Duodenal mucosa (tissue), 2 donors: ENCODE results near the gene FEM1C.
"Not testable (repeated sequence)": the region's sequence is repeated elsewhere in the genome, so short reads cannot be mapped to it uniquely, and the experiment has no call there.

ENCODE experiments used
- H3K27ac ChIP-seq: one replicate; pipeline ENCODE4 v1.7.0; 2013; ENCODE audit warnings: low read depth, low read length
- H3K27me3 ChIP-seq, 2 donors: one replicate each; pipeline ENCODE4 v1.7.0; 2013; ENCODE audit warnings: low read length in 2 of 2, control low read depth in 1 of 2; ENCODE audit not compliant: insufficient read depth in 2 of 2, control insufficient read depth in 1 of 2
- H3K36me3 ChIP-seq, 2 donors: one replicate each; pipeline ENCODE4 v1.7.0; 2013; ENCODE audit warnings: low read length in 2 of 2, control low read depth in 1 of 2; ENCODE audit not compliant: insufficient read depth in 2 of 2, control insufficient read depth in 1 of 2
- H3K4me1 ChIP-seq, 2 donors: one replicate each; pipeline ENCODE4 v1.7.0; 2013; ENCODE audit warnings: low read length in 2 of 2, control low read depth in 1 of 2; ENCODE audit not compliant: insufficient read depth in 2 of 2, control insufficient read depth in 1 of 2
- H3K4me3 ChIP-seq, 2 donors: one replicate each; pipeline ENCODE4 v1.7.0; 2013; ENCODE audit warnings: low read length in 2 of 2, low read depth in 1 of 2
- H3K9ac ChIP-seq, 2 donors: one replicate each; pipeline ENCODE4 v1.7.0; 2013; ENCODE audit warnings: low read length in 2 of 2, low read depth in 1 of 2
- H3K9me3 ChIP-seq, 2 donors: one replicate each; pipeline ENCODE4 v1.7.0; 2013; ENCODE audit warnings: low read length in 2 of 2, control low read depth in 1 of 2; ENCODE audit not compliant: control insufficient read depth in 1 of 2

FEM1C gene

DNA sequence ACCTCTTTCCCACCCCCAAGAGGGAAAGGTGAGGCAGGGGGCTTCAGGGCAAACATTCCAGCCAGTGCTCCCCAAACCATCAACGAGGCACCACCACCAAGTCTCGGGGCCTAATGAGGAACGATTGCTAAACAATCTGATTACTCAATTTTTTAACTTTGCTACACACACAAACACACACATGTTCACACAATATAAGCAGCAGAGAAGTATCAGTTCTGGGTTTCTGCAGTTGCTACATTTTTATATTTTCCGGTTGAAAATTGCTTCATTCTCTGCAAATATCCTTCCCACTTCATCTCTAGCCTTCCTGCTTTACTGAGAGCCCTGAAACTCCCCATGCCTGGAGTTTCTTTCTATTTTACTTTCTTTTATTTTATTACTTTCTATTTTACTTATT lies 60.2 kb downstream of the FEM1C start:
- H3K9ac ChIP-seq: no peak overlapping the region
- no peak overlapping the region for H3K27ac ChIP-seq
- H3K9me3 ChIP-seq: no peaks in the 10 kb centered on the region
- no peaks in the 10 kb centered on the region for H3K36me3 ChIP-seq
- H3K4me1 ChIP-seq: no peaks in the 10 kb centered on the region
- H3K4me3 ChIP-seq: no peak overlapping the region
- H3K27me3 ChIP-seq: no peaks in the 10 kb centered on the region

DNA sequence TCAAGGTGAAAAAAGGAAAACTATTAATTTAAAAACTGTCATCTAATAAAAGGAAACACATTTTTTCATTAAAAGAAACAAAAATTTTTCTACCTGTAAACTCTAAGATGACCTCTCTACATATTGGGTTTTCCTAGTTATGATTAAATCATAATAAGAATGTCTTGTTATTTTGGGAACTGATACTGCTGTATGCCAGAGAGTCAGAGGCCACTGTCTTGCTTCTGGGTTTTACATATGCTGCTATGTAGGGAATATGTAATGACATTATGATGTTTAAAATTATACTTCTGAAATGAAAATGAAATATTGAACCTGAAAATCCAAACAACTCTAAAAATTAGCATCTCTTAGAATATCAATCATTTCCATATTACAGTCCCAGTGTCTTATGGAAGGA lies 63.7 kb downstream of the FEM1C start:
- Histone ChIP-seq H3K9me3 (no peaks in the 10 kb centered on the region), H3K9ac (no peak overlapping the region), H3K4me3 (no peak overlapping the region), H3K36me3 (no peaks in the 10 kb centered on the region), H3K4me1 (no peaks in the 10 kb centered on the region), H3K27me3 (no peaks in the 10 kb centered on the region), H3K27ac (no peak overlapping the region)

DNA sequence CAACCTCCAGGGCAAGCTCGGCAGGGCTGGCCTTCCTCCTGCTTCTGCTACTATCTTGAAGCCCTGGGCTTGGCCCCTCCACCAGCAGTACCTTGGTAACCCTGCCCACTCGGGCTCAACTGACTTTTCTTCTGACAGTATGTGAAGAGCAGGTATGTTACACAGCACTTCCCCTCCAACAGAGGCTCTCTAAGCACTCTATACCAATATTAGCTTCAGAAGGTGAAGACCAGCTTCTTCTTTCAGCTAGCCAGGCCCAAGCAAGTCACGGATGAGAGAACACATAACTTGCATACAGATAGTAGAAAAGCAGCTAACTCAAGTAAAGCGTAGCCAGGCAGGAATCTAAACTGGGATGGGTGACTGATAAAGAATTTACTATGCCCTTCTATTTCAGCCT lies 64.3 kb downstream of the FEM1C start:
- Histone ChIP-seq H3K4me1 (peaks cover 0 to 3% of the 10 kb centered on the region in 2 donors), H3K27ac (no peak overlapping the region), H3K4me3 (no peak overlapping the region), H3K27me3 (no peaks in the 10 kb centered on the region), H3K9ac (no peak overlapping the region), H3K9me3 (no peaks in the 10 kb centered on the region), H3K36me3 (no peaks in the 10 kb centered on the region)

DNA sequence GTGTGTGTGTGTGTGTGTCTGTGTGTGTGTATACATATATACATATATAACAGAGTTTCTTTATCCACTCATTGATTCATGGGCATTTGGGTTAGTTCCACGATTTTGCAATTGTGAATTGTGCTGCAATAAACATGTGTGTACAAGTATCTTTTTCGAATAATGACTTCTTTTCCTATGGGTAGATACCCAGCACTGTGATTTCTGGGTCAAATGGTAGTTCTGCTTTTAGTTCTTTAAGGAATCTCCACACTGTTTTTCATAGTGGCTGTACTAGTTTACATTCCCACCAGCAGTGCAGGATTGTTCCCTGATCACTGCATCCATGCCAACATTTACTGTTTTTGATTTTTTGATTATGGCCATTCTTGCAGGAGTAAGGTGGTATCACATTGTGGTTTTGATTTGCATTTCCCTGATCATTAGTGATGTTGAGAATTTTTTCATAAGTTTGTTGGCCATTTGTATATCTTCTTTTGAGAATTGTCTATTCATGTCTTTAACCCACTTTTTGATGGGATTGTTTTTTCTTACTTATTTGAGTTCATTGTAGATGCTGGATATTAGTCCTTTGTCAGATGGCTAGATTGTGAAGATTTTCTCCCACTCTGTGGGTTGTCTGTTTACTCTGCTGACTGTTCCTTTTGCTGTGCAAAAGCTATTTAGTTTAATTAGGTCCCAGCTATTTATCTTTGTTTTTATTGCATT lies 65.3 kb downstream of the FEM1C start:
- not testable (repeated sequence) for H3K4me1 ChIP-seq, H3K36me3 ChIP-seq, H3K9ac ChIP-seq, H3K4me3 ChIP-seq, H3K9me3 ChIP-seq, H3K27ac ChIP-seq, H3K27me3 ChIP-seq

DNA sequence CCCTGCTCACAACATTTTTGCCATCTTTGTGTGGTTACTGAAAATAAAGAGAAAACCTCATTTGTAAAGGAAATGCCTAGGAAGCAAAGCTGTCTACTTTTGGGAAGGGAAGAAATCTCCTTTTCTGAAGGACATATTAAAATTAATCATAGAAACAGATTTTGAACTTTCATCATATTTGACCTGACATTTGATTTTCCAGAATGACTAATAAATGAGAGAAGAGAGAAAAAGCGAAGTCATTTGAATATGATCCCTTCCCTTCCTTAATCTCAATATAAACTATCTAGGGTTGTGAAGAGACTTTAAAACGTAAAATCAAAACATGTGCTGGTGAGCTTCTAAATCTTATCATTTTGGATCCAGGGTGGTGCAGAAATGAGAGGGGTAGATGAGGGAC lies 66.3 kb downstream of the FEM1C start:
- Histone ChIP-seq H3K27ac (no peak overlapping the region), H3K9me3 (no peaks in the 10 kb centered on the region), H3K4me1 (peaks cover 0 to 4% of the 10 kb centered on the region in 2 donors), H3K9ac (no peak overlapping the region), H3K4me3 (no peak overlapping the region), H3K27me3 (no peaks in the 10 kb centered on the region), H3K36me3 (no peaks in the 10 kb centered on the region)

DNA sequence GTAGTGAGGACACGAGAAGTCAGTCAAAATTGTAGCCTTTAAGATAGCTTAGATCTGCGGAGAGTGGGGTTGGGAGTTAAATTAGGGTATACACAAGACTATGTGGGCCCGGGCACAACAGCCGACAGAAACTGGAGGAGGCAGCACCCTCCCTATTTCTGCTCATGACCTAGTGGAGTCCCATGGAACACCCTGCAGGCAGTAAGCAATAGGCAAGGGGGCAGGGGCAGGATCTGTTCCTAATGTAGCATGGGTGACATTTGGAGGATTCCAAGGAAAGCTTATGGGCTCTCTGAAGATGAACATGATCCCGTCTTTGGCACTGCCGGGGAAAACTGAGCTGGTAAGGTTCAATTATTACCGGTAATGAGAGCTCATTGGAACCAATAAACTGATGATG lies 67.0 kb downstream of the FEM1C start:
- Histone ChIP-seq H3K4me1 (peaks cover 0 to 4% of the 10 kb centered on the region in 2 donors), H3K27ac (no peak overlapping the region), H3K4me3 (no peak overlapping the region), H3K36me3 (no peaks in the 10 kb centered on the region), H3K9ac (no peak overlapping the region), H3K9me3 (no peaks in the 10 kb centered on the region), H3K27me3 (no peaks in the 10 kb centered on the region)

DNA sequence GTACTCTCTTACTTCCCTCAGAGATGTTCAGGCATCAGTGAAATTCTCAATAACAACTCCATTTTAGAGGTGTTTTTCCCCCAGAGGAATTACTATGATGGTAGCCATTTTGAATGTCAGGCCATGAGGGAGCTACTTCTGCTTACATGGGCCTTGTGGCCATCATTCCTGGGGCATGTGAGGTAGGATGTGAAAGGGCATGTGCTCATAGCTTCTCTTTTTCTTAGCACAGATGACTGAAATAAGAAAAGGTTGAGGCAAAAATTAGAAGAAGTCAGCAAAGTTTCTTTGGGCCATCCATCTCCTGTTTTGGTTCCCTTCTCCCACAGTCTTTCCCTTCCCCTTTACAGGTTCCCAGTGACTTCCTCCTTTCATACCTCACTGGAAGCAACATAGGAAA lies 68.8 kb downstream of the FEM1C start:
- Histone ChIP-seq H3K9me3 (no peaks in the 10 kb centered on the region), H3K27me3 (no peaks in the 10 kb centered on the region), H3K4me3 (no peak overlapping the region), H3K36me3 (no peaks in the 10 kb centered on the region), H3K27ac (no peak overlapping the region), H3K4me1 (peaks cover 0 to 4% of the 10 kb centered on the region in 2 donors), H3K9ac (no peak overlapping the region)

DNA sequence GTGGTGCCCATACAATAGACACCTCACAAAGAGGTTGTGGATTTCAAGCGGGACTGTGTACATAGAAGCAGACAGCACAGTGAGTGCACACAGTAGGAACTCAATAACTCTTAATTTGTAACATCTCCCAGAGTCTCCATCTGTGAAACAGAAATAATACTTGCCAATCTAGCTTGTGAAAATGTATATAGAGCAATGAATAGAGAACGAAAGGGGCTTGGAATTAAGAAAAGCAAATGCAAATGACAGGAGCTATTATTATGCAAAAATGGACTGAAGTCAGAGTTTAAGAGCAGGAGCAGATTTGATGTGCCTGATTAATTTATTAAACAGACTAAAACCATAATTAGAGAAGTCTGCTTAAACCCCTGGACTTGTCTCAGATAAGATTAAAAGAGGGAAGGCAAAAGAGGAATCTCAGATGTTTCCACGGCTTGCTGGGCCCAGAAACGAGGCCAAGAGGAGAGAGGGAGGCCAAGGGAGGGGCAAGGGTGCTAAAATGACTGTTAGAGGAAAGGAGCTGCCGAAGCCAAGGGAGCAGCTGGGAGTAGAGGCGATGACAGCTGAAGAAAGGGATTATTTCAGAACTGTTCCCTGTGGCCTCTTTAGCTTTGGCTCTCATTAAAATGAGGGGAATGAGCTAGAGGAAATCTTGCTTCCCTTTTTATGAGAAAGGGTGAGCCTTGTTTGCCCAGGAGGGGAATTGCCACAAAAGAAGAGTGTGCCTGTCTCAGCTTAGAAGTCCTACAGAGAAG lies 72.1 kb downstream of the FEM1C start:
- Histone ChIP-seq H3K9ac (no peak overlapping the region), H3K9me3 (no peaks in the 10 kb centered on the region), H3K4me3 (no peak overlapping the region), H3K4me1 (peaks cover 0 to 4% of the 10 kb centered on the region in 2 donors), H3K36me3 (no peaks in the 10 kb centered on the region), H3K27ac (no peak overlapping the region), H3K27me3 (no peaks in the 10 kb centered on the region)

DNA sequence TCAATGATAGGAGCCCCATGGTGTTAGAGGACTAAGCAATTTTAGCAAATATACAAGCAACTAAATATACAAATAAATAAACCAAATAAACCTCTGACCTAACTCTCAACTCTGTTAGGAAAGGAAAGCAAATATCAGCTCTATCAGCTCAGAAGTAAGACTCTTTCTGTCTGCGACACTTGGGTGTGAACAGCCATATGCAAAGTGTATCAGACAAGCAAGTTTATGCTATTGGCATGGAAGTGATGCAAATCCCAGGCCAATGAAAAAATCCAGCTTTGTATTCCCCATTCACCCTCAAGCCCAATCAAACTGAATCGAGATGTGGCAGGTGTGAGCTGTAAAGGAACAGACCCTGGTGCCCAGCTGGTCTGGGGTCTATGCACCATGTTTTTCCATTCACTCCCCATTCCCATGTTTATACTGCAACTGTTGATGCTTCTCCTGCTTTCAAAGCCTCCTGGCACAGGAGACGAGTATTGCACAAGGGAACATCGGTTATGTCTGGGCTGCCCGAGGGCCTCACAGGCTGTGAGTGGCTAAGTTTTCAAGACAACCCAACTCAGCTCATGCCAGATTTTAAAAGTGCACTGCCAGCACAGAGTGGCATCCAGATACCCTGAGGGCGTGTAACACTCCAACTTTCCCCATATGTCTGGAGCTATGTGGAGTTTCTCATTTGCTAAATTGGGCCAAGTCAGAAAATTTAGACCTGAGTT lies 73.1 kb downstream of the FEM1C start:
- Histone ChIP-seq H3K4me1 (peaks cover 0 to 4% of the 10 kb centered on the region in 2 donors), H3K4me3 (no peak overlapping the region), H3K27me3 (no peaks in the 10 kb centered on the region), H3K36me3 (no peaks in the 10 kb centered on the region), H3K27ac (no peak overlapping the region), H3K9me3 (no peaks in the 10 kb centered on the region), H3K9ac (no peak overlapping the region)

DNA sequence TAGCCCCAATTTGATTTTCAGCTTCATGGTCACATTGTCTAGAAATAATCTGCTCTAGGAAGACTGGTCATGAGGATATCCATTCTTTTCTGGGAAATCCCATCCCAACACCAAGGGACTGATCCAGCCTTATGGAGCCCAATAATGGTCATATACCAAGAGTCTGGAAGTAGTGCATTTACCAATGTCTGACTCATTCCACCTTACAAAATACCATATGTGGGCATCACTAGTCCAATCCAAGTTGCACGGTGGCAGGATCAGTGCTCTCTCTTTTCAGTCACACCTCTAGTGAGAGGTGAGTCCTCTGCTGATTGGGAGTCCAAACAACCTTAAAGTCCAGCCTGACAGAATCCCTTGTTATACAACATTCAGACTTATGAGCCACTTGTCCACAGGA lies 73.7 kb downstream of the FEM1C start:
- Histone ChIP-seq H3K9ac (no peak overlapping the region), H3K36me3 (no peaks in the 10 kb centered on the region), H3K27ac (no peak overlapping the region), H3K9me3 (no peaks in the 10 kb centered on the region), H3K4me1 (peaks cover 0 to 4% of the 10 kb centered on the region in 2 donors), H3K27me3 (no peaks in the 10 kb centered on the region), H3K4me3 (no peak overlapping the region)
